Measurements from ENCODE around the gene NR1H3. TPM values are rescaled to one million over a fixed set of nuclear protein-coding genes. Genes with fewer than 3 reads are reported as not detected.

Gene NR1H3
- total RNA-seq, 2 donors from 2014 or later, result 8.1 to 16.1 TPM

- H3K27ac Mint-ChIP-seq, result no peak overlapping the region
- peaks cover 37% of the 10 kb centered on the region for H3K4me1 Mint-ChIP-seq (ENCODE audit: low read depth)
- ATAC-seq (replicated peaks in 1 of 2) (peak; percentile 48 to 49), DNase-seq (no peak)
- peaks cover 14 to 37% of the 10 kb centered on the region in 2 donors for H3K36me3 Mint-ChIP-seq (ENCODE audit: insufficient read depth in 2 of 2)
- H3K9me3 Mint-ChIP-seq, result no peaks in the 10 kb centered on the region
- peak overlapping the region; percentile 12 to 31 for H3K4me3 Mint-ChIP-seq
- H3K27me3 Mint-ChIP-seq (ENCODE audit: low read depth), result no peaks in the 10 kb centered on the region
These were observed 23.7 kb upstream of the NR1H3 start for GRCh38 chr11:47233989-47234668.

- Mint-ChIP-seq H3K9me3 (no peaks in the 10 kb centered on the region), H3K4me3 (peak overlapping the region; percentile 31 to 56), H3K27ac (peak overlapping the region; percentile 61), H3K36me3 (ENCODE audit: insufficient read depth in 2 of 2) (peaks cover 13 to 38% of the 10 kb centered on the region in 2 donors), H3K4me1 (ENCODE audit: low read depth) (peaks cover 37% of the 10 kb centered on the region), H3K27me3 (ENCODE audit: low read depth) (no peaks in the 10 kb centered on the region)
- no peak for DNase-seq
- peak; percentile 64 to 65 for ATAC-seq (replicated peaks in 1 of 2)
These were observed 23.1 kb upstream of the NR1H3 start for GRCh38 chr11:47234669-47235100.

- peak overlapping the region in 1 of 2 donors; percentile 56 for H3K4me3 Mint-ChIP-seq
- DNase-seq (no peak), ATAC-seq (replicated peaks in 1 of 2) (peak in 1 of 2 donors; percentile 16)
- H3K9me3 Mint-ChIP-seq, result no peaks in the 10 kb centered on the region
- peaks cover 37% of the 10 kb centered on the region for H3K4me1 Mint-ChIP-seq (ENCODE audit: low read depth)
- no peaks in the 10 kb centered on the region for H3K27me3 Mint-ChIP-seq (ENCODE audit: low read depth)
- peaks cover 14 to 42% of the 10 kb centered on the region in 2 donors for H3K36me3 Mint-ChIP-seq (ENCODE audit: insufficient read depth in 2 of 2)
- H3K27ac Mint-ChIP-seq, result peak overlapping the region; percentile 61
These were observed 22.6 kb upstream of the NR1H3 start for GRCh38 chr11:47235163-47235562.

GRCh38 chr11:47236482-47236881 lies 21.3 kb upstream of the NR1H3 start:
- peaks cover 16 to 45% of the 10 kb centered on the region in 2 donors for H3K36me3 Mint-ChIP-seq (ENCODE audit: insufficient read depth in 2 of 2)
- peak overlapping the region; percentile 76 for H3K27ac Mint-ChIP-seq
- DNase-seq (no peak), ATAC-seq (replicated peaks in 1 of 2) (no peak)
- H3K4me1 Mint-ChIP-seq (ENCODE audit: low read depth), result peaks cover 40% of the 10 kb centered on the region
- no peaks in the 10 kb centered on the region for H3K27me3 Mint-ChIP-seq (ENCODE audit: low read depth)
- no peak overlapping the region for H3K4me3 Mint-ChIP-seq
- H3K9me3 Mint-ChIP-seq, result no peaks in the 10 kb centered on the region

GRCh38 chr11:47239852-47240251 lies 17.9 kb upstream of the NR1H3 start:
- no peak for ATAC-seq (replicated peaks in 1 of 2)
- H3K4me1 Mint-ChIP-seq (ENCODE audit: low read depth), result peaks cover 27% of the 10 kb centered on the region
- no peak overlapping the region for H3K4me3 Mint-ChIP-seq
- no peaks in the 10 kb centered on the region for H3K9me3 Mint-ChIP-seq
- no peak overlapping the region for H3K27ac Mint-ChIP-seq
- no peak for DNase-seq
- no peaks in the 10 kb centered on the region for H3K27me3 Mint-ChIP-seq (ENCODE audit: low read depth)
- peaks cover 19 to 52% of the 10 kb centered on the region in 2 donors for H3K36me3 Mint-ChIP-seq (ENCODE audit: insufficient read depth in 2 of 2)

GRCh38 chr11:47241841-47242301 lies 15.9 kb upstream of the NR1H3 start:
- Mint-ChIP-seq H3K9me3 (no peaks in the 10 kb centered on the region), H3K27ac (peak overlapping the region; percentile 6), H3K4me3 (no peak overlapping the region), H3K27me3 (ENCODE audit: low read depth) (no peaks in the 10 kb centered on the region), H3K4me1 (ENCODE audit: low read depth) (peaks cover 24% of the 10 kb centered on the region), H3K36me3 (ENCODE audit: insufficient read depth in 2 of 2) (peaks cover 16 to 38% of the 10 kb centered on the region in 2 donors)
- no peak for DNase-seq
- ATAC-seq (replicated peaks in 1 of 2), result peak; percentile 24 to 53

GRCh38 chr11:47242596-47243192 lies 15.1 kb upstream of the NR1H3 start:
- no peaks in the 10 kb centered on the region for H3K9me3 Mint-ChIP-seq
- H3K4me1 Mint-ChIP-seq (ENCODE audit: low read depth), result peaks cover 33% of the 10 kb centered on the region
- ATAC-seq (replicated peaks in 1 of 2), result no peak
- no peaks in the 10 kb centered on the region for H3K27me3 Mint-ChIP-seq (ENCODE audit: low read depth)
- H3K36me3 Mint-ChIP-seq (ENCODE audit: insufficient read depth in 2 of 2), result peaks cover 15 to 33% of the 10 kb centered on the region in 2 donors
- peak overlapping the region; percentile 7 for H3K27ac Mint-ChIP-seq
- no peak overlapping the region for H3K4me3 Mint-ChIP-seq
- no peak for DNase-seq

GRCh38 chr11:47243454-47243853 lies 14.3 kb upstream of the NR1H3 start:
- Mint-ChIP-seq H3K36me3 (ENCODE audit: insufficient read depth in 2 of 2) (peaks cover 11 to 29% of the 10 kb centered on the region in 2 donors), H3K4me1 (ENCODE audit: low read depth) (peaks cover 38% of the 10 kb centered on the region), H3K9me3 (no peaks in the 10 kb centered on the region), H3K27ac (peak overlapping the region; percentile 52), H3K4me3 (no peak overlapping the region), H3K27me3 (ENCODE audit: low read depth) (no peaks in the 10 kb centered on the region)
- ATAC-seq (replicated peaks in 1 of 2), result no peak
- DNase-seq, result no peak

GRCh38 chr11:47244448-47245350 lies 13.1 kb upstream of the NR1H3 start:
- H3K4me1 Mint-ChIP-seq (ENCODE audit: low read depth), result peaks cover 38% of the 10 kb centered on the region
- no peaks in the 10 kb centered on the region for H3K27me3 Mint-ChIP-seq (ENCODE audit: low read depth)
- no peak for ATAC-seq (replicated peaks in 1 of 2)
- H3K4me3 Mint-ChIP-seq, result no peak overlapping the region
- no peak for DNase-seq
- H3K9me3 Mint-ChIP-seq, result no peaks in the 10 kb centered on the region
- H3K36me3 Mint-ChIP-seq (ENCODE audit: insufficient read depth in 2 of 2), result peaks cover 10 to 28% of the 10 kb centered on the region in 2 donors
- H3K27ac Mint-ChIP-seq, result no peak overlapping the region

- H3K9me3 Mint-ChIP-seq, result no peaks in the 10 kb centered on the region
- H3K27me3 Mint-ChIP-seq (ENCODE audit: low read depth), result no peaks in the 10 kb centered on the region
- no peak overlapping the region for H3K4me3 Mint-ChIP-seq
- DNase-seq, result no peak
- H3K4me1 Mint-ChIP-seq (ENCODE audit: low read depth), result peaks cover 37% of the 10 kb centered on the region
- ATAC-seq (replicated peaks in 1 of 2), result no peak
- peaks cover 8 to 18% of the 10 kb centered on the region in 2 donors for H3K36me3 Mint-ChIP-seq (ENCODE audit: insufficient read depth in 2 of 2)
- H3K27ac Mint-ChIP-seq, result no peak overlapping the region
These were observed 12.0 kb upstream of the NR1H3 start for GRCh38 chr11:47245611-47246357.

- ATAC-seq (replicated peaks in 1 of 2), result no peak
- Mint-ChIP-seq H3K27ac (no peak overlapping the region), H3K4me3 (peak overlapping the region; percentile 91 to 99), H3K36me3 (ENCODE audit: insufficient read depth in 2 of 2) (peaks cover 0 to 6% of the 10 kb centered on the region in 2 donors), H3K4me1 (ENCODE audit: low read depth) (peaks cover 19% of the 10 kb centered on the region), H3K27me3 (ENCODE audit: low read depth) (no peaks in the 10 kb centered on the region), H3K9me3 (no peaks in the 10 kb centered on the region)
- DNase-seq, result no peak
These were observed 10.3 kb upstream of the NR1H3 start for GRCh38 chr11:47247502-47247901.

- H3K36me3 Mint-ChIP-seq (ENCODE audit: insufficient read depth in 2 of 2), result peaks cover 0 to 6% of the 10 kb centered on the region in 2 donors
- DNase-seq (peak in 1 of 2 donors; percentile 27), ATAC-seq (replicated peaks in 1 of 2) (peak; percentile 31 to 42)
- H3K4me1 Mint-ChIP-seq (ENCODE audit: low read depth), result peaks cover 17% of the 10 kb centered on the region
- H3K27ac Mint-ChIP-seq, result peak overlapping the region; percentile 99
- H3K27me3 Mint-ChIP-seq (ENCODE audit: low read depth), result no peaks in the 10 kb centered on the region
- peak overlapping the region; percentile 91 to 99 for H3K4me3 Mint-ChIP-seq
- H3K9me3 Mint-ChIP-seq, result no peaks in the 10 kb centered on the region
These were observed 9.5 kb upstream of the NR1H3 start for GRCh38 chr11:47248304-47248663.

All from activated T-cell treated with anti-CD3 and anti-CD28 coated beads, Interleukin-2, amount 50 U/mL, for 72 hours (primary cell).